Activated T-helper 17 cell treated with anti-CD3 and anti-CD28 coated beads, Interleukin-2, amount 50 U/mL, for 72 hours (primary cell): ENCODE results near the gene DIAPH3. TPM values are rescaled to one million over a fixed set of nuclear protein-coding genes. Genes with fewer than 3 reads are reported as not detected.
A peak's percentile ranks its signal among the peaks of the same experiment; 100 is the strongest.

Experiments
- ATAC-seq: fragments of 150-1000 bp; cut with Tn5 transposase; replicated peaks from 2 replicates; pipeline ENCODE4 v1.10.0; 2021; ENCODE audit warnings: mild to moderate bottlenecking, moderate library complexity
- H3K27ac Mint-ChIP-seq: one replicate; pipeline ENCODE4 v1.8.0; 2022; ENCODE audit warnings: mixed read lengths
- H3K27me3 Mint-ChIP-seq: one replicate; pipeline ENCODE4 v1.8.0; 2022; ENCODE audit warnings: mixed read lengths
- H3K36me3 Mint-ChIP-seq: one replicate; pipeline ENCODE4 v1.8.0; 2022; ENCODE audit warnings: low read depth, mild to moderate bottlenecking, mixed read lengths
- H3K4me1 Mint-ChIP-seq: one replicate; pipeline ENCODE4 v1.8.0; 2022; ENCODE audit warnings: mixed read lengths
- H3K4me3 Mint-ChIP-seq: one replicate; pipeline ENCODE4 v1.8.0; 2022; ENCODE audit warnings: mild to moderate bottlenecking, mixed read lengths
- H3K9me3 Mint-ChIP-seq: one replicate; pipeline ENCODE4 v1.8.0; 2022; ENCODE audit warnings: mixed read lengths
- total RNA-seq, 2 donors: library from RNA; stranded (reverse); gene quantifications; one replicate each; pipeline ENCODE4 v1.2.3, GENCODE V29; 2022

DIAPH3 gene
- total RNA-seq, 2 donors from 2014 or later: 23.8 to 31.0 TPM

DNA sequence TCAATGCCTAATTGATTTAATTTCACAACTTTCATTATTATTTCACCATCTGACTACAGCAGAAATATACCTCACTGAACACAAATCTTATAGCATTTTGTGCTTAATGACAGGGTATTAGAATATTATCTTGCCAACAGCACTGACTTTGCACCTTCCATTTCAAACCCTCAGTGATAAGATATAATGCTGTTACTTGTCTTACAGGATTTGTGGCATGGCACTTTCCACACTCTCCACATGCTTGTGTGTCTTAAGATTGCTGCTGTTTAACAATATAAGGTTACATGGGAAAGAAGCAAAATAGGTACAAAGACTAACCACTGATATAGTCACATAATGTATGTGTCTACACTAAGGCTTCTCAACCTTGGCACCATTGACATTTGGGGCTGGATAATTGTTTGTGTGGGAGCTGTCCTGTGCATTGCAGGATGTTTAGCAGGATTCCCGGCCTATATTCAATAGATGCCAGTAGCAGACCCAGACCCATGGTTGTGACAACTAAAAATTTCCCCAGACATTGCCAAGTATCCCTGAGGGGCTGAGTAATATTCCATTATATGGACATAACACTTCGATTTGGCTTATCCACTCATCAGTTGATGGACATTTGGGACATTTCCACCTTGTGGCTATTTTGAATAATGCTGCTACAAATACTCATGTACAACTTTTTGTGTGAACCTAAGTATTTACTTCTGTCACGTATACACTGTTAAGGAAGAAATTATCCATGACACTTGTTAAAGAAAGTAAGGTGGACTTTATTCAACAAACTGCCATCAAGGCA, 5.7 kb upstream of the DIAPH3 start:
- Mint-ChIP-seq H3K27ac (no peak overlapping the region), H3K27me3 (peaks cover 25% of the 10 kb centered on the region), H3K9me3 (no peaks in the 10 kb centered on the region), H3K4me3 (no peak overlapping the region), H3K36me3 (no peaks in the 10 kb centered on the region), H3K4me1 (peaks cover 12% of the 10 kb centered on the region)
- ATAC-seq: no peak

DNA sequence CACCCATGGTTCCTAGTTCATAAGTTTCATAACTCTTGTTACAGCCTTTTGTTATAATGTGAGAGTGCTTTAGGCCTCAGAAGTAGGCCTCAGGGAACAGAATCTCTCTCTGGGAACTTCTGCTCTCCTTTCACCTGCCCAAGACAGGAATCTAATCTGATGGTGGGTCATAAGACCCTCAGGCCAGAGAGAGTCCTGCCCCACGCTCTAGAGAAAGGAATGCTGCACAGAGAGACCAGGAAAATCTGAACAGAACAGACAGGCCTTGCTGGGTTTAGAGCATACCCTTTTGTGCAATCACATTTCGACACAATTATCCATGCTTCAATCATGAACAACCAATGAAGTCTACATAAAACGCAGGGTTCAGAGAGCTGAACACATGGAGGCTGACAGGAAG, 3.4 kb upstream of the DIAPH3 start:
- no peak overlapping the region for H3K27ac Mint-ChIP-seq
- H3K4me3 Mint-ChIP-seq: no peak overlapping the region
- peaks cover 13% of the 10 kb centered on the region for H3K4me1 Mint-ChIP-seq
- no peaks in the 10 kb centered on the region for H3K36me3 Mint-ChIP-seq
- no peaks in the 10 kb centered on the region for H3K9me3 Mint-ChIP-seq
- H3K27me3 Mint-ChIP-seq: peaks cover 12% of the 10 kb centered on the region
- no peak for ATAC-seq

DNA sequence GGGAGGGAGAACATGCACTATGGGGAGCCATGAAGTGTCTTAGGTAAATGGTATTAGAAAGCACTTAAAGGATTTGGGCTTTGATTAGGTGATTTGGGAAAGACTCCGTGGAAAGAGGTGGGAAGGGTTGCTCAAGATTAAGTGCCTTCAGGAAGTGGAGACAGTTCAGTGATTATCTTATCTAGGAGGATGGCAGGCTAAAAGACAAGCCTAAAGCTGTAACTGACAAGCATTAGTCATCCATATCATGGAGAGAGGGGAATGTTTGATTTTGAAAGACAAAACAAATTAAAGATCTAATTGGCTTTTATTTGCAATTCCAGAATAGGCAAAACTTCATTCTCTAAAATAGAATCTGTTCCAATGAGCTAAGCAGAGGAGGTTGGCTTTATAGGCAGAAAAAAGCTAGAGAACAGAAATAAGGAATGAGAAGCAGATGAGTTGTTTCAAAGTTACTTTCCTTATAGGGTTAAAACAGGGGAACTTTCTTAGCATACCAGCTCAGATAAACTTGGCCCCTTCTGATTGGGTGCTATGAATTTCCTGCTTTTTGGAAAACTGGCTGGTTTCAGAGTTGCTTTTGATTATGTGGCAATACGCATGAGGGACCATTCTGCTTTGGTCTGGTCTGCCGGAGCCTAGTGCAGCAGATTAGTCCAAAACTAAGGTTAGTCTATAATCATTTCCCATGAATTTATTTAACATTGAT, 1.8 kb upstream of the DIAPH3 start:
- H3K27me3 Mint-ChIP-seq: peaks cover 9% of the 10 kb centered on the region
- H3K4me3 Mint-ChIP-seq: peak overlapping the region; percentile 98
- peaks cover 20% of the 10 kb centered on the region for H3K4me1 Mint-ChIP-seq
- no peaks in the 10 kb centered on the region for H3K9me3 Mint-ChIP-seq
- ATAC-seq: no peak
- peak overlapping the region; percentile 93 for H3K27ac Mint-ChIP-seq
- H3K36me3 Mint-ChIP-seq: peaks cover 5% of the 10 kb centered on the region

DNA sequence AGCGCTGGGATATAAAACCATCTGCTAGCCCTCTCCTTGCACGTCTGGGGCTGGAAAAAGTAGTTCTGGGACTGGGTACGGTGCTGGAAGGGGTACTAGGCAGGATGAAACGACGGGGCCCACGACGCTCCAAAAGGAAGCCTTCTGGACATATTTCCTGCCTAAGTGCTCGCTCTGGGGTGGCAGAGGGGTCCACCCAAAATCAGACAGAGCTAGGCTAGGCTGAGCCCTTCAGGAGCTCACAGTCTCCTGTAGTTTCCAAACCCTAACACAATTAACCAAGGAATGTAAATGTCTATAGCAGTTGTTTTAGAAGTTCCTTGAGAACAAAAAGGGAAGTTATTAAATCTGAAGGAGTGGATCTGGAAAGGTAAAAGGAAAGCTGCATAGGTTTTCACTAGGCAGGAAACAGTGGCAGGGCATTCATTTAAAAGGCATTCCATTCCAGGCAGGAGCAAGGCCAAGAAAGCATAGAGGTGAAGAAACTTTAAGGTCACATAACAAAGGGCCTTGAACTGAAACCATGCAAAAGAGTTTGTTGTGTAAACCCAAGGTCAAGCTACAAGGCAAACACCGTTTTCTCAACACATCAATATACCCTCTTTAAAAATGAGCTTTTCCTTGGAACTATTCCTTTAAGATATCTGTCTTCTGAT, 634 bp upstream of the DIAPH3 start:
- Mint-ChIP-seq H3K27me3 (peaks cover 5% of the 10 kb centered on the region), H3K27ac (peak overlapping the region; percentile 93), H3K4me1 (peaks cover 20% of the 10 kb centered on the region), H3K4me3 (peak overlapping the region; percentile 98), H3K36me3 (peaks cover 5% of the 10 kb centered on the region), H3K9me3 (no peaks in the 10 kb centered on the region)
- peak; percentile 18 for ATAC-seq

DNA sequence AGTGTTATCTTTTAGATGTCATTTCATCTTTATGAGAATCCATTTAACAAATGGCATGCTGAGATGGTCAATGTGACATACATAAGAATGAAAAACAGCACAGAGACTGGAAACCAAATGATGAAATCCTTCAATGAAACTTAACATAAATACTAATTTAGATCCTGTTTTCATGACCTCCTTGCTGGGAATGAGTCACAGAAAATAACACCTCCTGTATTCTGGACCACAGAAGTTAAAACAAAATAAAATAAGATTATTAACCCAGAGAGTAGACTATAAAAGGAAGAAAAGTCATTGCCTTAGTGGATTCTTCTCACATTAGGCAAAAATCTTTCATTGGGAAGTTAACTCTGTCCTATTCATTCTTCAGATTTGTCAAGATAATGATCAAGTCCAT, 1.6 kb downstream of the DIAPH3 start:
- no peak overlapping the region for H3K27ac Mint-ChIP-seq
- peaks cover 20% of the 10 kb centered on the region for H3K4me1 Mint-ChIP-seq
- no peak for ATAC-seq
- no peaks in the 10 kb centered on the region for H3K9me3 Mint-ChIP-seq
- H3K27me3 Mint-ChIP-seq: peaks cover 5% of the 10 kb centered on the region
- peak overlapping the region; percentile 98 for H3K4me3 Mint-ChIP-seq
- peaks cover 5% of the 10 kb centered on the region for H3K36me3 Mint-ChIP-seq

DNA sequence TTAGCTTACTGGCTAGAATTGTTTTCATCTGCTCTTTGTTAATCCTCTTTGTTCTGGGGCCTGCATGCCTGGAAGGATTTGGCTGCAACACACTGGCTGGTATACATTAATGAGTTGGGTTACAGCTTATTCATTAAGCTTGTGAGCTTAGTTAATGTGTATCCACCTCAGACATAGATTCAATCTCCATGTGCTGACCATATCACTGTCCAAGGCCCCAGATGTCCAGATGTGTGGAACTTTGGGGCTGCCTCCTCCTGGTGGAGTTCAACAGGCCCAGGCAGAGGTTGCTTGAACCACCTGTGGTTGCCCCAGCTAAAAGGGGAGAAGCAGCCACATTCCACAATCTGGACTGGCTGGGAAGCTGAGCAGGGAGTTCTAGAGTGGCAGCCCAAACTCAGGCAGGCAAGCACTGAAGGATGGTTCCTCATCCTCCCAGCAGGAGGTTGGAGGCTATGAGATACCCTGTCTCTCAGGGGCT, 5.4 kb downstream of the DIAPH3 start:
- Mint-ChIP-seq H3K4me1 (peaks cover 13% of the 10 kb centered on the region), H3K4me3 (no peak overlapping the region), H3K9me3 (no peaks in the 10 kb centered on the region), H3K27ac (no peak overlapping the region), H3K36me3 (peaks cover 5% of the 10 kb centered on the region), H3K27me3 (peaks cover 5% of the 10 kb centered on the region)
- no peak for ATAC-seq

DNA sequence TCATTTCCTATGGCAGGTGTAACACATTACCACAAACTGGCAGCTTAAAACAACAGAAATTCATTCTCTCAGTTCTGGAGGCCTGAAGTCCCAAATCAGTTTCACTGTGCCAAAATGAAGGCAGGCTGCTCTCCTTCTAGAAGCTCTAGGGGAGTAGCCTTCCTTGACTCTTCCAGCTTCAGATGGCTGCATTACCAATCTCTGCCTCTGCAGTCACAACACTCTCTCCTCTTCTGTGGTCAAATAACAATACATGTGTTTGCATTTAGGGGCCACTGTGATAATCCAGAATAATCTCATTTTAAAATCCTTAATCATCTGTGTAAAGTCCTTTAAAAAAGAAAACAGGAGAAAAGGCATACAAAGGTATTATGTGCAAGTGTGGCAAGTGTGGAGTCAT, 7.8 kb downstream of the DIAPH3 start:
- Mint-ChIP-seq H3K9me3 (no peaks in the 10 kb centered on the region), H3K36me3 (no peaks in the 10 kb centered on the region), H3K4me1 (peaks cover 7% of the 10 kb centered on the region), H3K4me3 (no peak overlapping the region), H3K27me3 (peaks cover under 1% of the 10 kb centered on the region), H3K27ac (no peak overlapping the region)
- ATAC-seq: no peak

DNA sequence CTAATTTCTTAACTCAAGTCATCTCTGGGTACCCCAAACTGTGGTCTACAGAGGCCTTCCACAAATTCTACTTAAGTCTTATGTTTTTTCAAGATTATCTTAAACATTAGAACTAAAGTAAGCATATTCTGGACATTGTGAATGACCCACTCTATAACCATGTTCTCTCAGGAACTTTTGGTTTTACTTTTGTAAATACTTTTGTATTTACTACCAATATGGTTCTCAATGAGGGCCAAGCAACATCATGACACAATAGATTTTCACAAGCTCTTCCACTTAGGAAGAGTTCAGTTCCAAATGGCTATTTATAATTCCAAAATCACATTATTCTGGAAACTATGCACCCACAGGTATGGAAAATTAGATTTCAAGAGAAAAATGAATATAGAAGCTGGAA, 10.8 kb downstream of the DIAPH3 start:
- H3K27ac Mint-ChIP-seq: no peak overlapping the region
- H3K4me3 Mint-ChIP-seq: no peak overlapping the region
- no peaks in the 10 kb centered on the region for H3K36me3 Mint-ChIP-seq
- ATAC-seq: no peak
- H3K27me3 Mint-ChIP-seq: no peaks in the 10 kb centered on the region
- H3K9me3 Mint-ChIP-seq: no peaks in the 10 kb centered on the region
- peaks cover 6% of the 10 kb centered on the region for H3K4me1 Mint-ChIP-seq

DNA sequence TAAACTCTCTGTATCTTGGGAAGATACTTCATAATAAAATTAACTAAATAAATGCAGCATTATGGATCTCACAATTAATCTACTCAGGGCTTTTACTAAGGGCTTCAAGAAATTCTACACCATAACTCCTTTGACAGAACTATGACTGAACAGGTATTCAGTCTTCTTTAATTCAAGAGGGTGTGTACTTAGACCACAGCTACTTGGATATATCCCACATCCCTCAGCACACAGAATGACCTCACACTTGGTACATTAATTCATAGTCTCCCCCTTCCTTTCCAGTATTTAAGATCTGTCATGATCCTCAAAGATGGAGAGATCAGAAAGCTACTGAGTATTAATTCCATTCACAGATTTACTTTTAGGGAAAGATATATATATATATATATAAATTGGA, 11.6 kb downstream of the DIAPH3 start:
- no peak for ATAC-seq
- H3K27me3 Mint-ChIP-seq: no peaks in the 10 kb centered on the region
- H3K36me3 Mint-ChIP-seq: no peaks in the 10 kb centered on the region
- H3K4me1 Mint-ChIP-seq: peaks cover 6% of the 10 kb centered on the region
- H3K9me3 Mint-ChIP-seq: no peaks in the 10 kb centered on the region
- H3K4me3 Mint-ChIP-seq: no peak overlapping the region
- H3K27ac Mint-ChIP-seq: no peak overlapping the region

DNA sequence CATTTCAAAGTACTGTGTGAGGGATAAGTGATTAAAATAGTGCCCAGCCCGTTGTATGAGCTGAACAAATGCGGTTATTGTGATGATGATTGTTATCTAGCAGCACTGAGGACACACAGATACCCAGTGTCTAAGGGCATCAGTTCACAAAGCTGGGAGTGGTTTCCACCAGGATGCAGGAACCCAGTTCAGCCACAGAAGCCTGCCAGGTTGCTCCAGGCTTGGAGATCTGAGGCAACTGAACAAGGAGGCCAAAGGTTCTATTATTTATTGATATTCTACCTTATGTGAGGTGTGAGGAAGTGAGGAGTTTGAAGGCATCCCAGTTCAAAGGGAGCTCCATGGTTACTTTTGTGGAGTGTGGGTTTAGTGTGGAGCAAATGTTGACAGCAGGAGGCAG, 13.2 kb downstream of the DIAPH3 start:
- Mint-ChIP-seq H3K9me3 (no peaks in the 10 kb centered on the region), H3K36me3 (no peaks in the 10 kb centered on the region), H3K27me3 (no peaks in the 10 kb centered on the region), H3K4me1 (no peaks in the 10 kb centered on the region), H3K27ac (no peak overlapping the region), H3K4me3 (no peak overlapping the region)
- no peak for ATAC-seq

DNA sequence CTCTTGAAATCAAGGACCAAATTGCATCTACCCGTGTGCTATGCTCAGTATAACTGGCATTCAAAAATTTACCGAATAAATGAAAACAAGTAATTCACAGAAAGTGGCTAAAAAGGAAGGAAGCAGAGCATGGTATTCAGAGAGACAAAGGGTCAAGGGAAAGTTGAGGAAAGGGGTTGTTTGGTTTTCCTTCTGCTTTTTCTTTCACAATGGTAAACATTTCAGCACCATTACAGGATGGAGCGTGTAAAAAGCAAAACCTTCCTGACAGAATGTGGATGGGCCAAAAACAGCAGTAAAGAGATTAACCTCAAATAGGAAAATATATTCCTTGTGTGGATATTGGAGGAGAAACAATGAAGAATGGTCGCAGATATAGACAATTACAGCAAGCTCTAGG, 14.8 kb downstream of the DIAPH3 start:
- H3K4me3 Mint-ChIP-seq: no peak overlapping the region
- no peaks in the 10 kb centered on the region for H3K36me3 Mint-ChIP-seq
- H3K9me3 Mint-ChIP-seq: no peaks in the 10 kb centered on the region
- H3K27ac Mint-ChIP-seq: no peak overlapping the region
- H3K4me1 Mint-ChIP-seq: no peaks in the 10 kb centered on the region
- H3K27me3 Mint-ChIP-seq: no peaks in the 10 kb centered on the region
- no peak for ATAC-seq

DNA sequence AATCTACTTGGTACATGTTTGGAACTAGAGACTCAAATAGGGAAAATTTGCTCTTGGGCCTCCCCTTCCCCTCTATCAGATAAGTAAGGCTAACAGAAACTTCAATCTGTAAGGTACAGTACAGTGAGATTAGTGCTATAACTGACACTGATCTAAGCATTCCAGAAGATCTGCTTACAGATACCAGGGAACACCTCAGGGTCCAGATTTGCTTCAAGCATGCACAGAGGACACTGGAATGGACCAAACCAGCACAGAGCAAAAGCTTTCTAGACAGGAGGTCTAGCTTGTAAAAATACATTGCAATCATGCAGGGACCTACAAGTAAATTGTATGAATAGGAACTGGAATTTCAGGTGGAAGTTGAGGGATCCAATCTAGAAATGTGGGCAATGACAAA, 16.4 kb downstream of the DIAPH3 start:
- no peaks in the 10 kb centered on the region for H3K27me3 Mint-ChIP-seq
- H3K4me1 Mint-ChIP-seq: no peaks in the 10 kb centered on the region
- no peak overlapping the region for H3K4me3 Mint-ChIP-seq
- no peak overlapping the region for H3K27ac Mint-ChIP-seq
- H3K36me3 Mint-ChIP-seq: no peaks in the 10 kb centered on the region
- no peaks in the 10 kb centered on the region for H3K9me3 Mint-ChIP-seq
- ATAC-seq: no peak

DNA sequence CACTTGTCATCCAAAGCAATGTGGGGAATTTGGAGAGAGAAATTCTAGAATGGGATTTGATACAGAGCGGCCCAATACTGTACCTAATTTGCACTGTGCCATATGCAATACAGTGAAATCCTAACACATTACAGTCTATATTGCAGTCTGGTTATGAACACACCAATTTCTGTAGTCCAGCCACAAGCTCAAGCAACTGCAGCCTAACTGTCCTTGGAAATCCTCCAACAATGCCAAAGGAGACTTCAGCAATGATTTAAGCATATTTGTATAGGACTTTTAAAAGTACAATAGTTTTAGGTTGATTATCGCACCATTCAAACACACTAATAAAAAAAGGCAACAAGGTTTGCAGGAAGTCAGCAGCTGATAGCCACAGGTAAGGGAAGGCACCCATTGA, 17.3 kb downstream of the DIAPH3 start:
- H3K4me3 Mint-ChIP-seq: no peak overlapping the region
- ATAC-seq: no peak
- no peaks in the 10 kb centered on the region for H3K27me3 Mint-ChIP-seq
- no peak overlapping the region for H3K27ac Mint-ChIP-seq
- no peaks in the 10 kb centered on the region for H3K9me3 Mint-ChIP-seq
- no peaks in the 10 kb centered on the region for H3K4me1 Mint-ChIP-seq
- H3K36me3 Mint-ChIP-seq: no peaks in the 10 kb centered on the region

DNA sequence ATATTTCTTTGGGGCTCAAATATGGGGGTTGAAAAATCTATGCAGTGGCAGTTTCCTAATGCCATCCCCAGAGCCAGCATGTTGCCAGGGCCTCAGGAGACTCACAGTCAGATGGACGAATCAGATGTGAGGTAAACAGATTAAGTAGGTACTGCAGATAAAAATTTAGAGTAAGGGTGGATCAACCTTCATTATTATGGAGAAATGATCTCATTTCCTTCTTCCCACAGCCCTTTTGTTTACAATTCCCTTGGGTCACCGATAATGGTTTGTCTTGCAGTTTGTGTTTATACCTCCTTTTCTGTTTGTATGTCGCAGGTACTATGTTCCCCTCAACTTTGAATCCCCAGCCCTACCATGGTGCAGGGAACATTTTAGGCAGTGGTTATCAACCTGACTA, 20.0 kb downstream of the DIAPH3 start:
- H3K9me3 Mint-ChIP-seq: no peaks in the 10 kb centered on the region
- H3K4me1 Mint-ChIP-seq: no peaks in the 10 kb centered on the region
- no peaks in the 10 kb centered on the region for H3K27me3 Mint-ChIP-seq
- no peaks in the 10 kb centered on the region for H3K36me3 Mint-ChIP-seq
- no peak for ATAC-seq
- H3K27ac Mint-ChIP-seq: no peak overlapping the region
- H3K4me3 Mint-ChIP-seq: no peak overlapping the region

DNA sequence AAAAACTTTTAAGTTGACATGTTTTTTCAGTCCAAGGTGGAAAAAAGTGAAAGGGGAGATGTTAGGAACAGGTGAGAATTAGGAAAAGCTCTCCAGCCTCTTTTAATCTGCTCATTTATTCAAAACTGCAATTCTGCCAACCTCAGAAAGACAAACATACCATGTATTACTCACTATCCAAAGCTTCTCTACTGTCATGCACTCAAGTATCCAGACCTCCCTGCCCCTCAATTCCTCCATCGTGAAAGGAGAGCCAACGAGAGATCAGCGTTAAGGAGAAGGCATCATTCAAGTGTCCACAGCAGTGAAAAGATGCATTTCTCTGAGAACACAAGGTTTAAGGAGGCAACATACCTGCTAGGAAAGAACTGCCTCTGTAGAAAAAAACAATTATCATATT, 24.5 kb downstream of the DIAPH3 start:
- Mint-ChIP-seq H3K27ac (no peak overlapping the region), H3K27me3 (no peaks in the 10 kb centered on the region), H3K36me3 (no peaks in the 10 kb centered on the region), H3K9me3 (no peaks in the 10 kb centered on the region), H3K4me1 (no peaks in the 10 kb centered on the region), H3K4me3 (no peak overlapping the region)
- ATAC-seq: no peak
